Measurements from ENCODE around the gene ZNF438.
"Not testable (repeated sequence)": the region's sequence is repeated elsewhere in the genome, so short reads cannot be mapped to it uniquely, and the experiment has no call there.

Gene ZNF438

GRCh38 chr10:30820261-30820991 is 211.2 kb downstream of the ZNF438 start:
- peak; percentile 20 for DNase-seq

GRCh38 chr10:30819341-30820181 is 212.1 kb downstream of the ZNF438 start:
- no peak for DNase-seq

- DNase-seq, result no peak
Observed at GRCh38 chr10:30818854-30819253, 212.8 kb downstream of the ZNF438 start.

GRCh38 chr10:30818010-30818660 is 213.5 kb downstream of the ZNF438 start:
- DNase-seq, result peak; percentile 55

GRCh38 chr10:30817541-30817940 is 214.1 kb downstream of the ZNF438 start:
- DNase-seq, result no peak

- DNase-seq, result no peak
Observed at GRCh38 chr10:30816820-30817171, 214.9 kb downstream of the ZNF438 start.

GRCh38 chr10:30816159-30816819 is 215.4 kb downstream of the ZNF438 start:
- no peak for DNase-seq

GRCh38 chr10:30813872-30814481 is 217.7 kb downstream of the ZNF438 start:
- DNase-seq, result no peak

GRCh38 chr10:30812018-30812851 is 219.4 kb downstream of the ZNF438 start:
- DNase-seq, result no peak

GRCh38 chr10:30811276-30812017 is 220.2 kb downstream of the ZNF438 start:
- DNase-seq, result no peak

- DNase-seq, result no peak
Observed at GRCh38 chr10:30810416-30810815, 221.2 kb downstream of the ZNF438 start.

GRCh38 chr10:30806850-30807249 is 224.8 kb downstream of the ZNF438 start:
- DNase-seq, result no peak

GRCh38 chr10:30805061-30805460 is 226.6 kb downstream of the ZNF438 start:
- DNase-seq, result no peak

GRCh38 chr10:30804478-30805055 is 227.1 kb downstream of the ZNF438 start:
- no peak for DNase-seq

- DNase-seq, result no peak
Observed at GRCh38 chr10:30803892-30804322, 227.8 kb downstream of the ZNF438 start.

- no peak for DNase-seq
Observed at GRCh38 chr10:30803058-30803457, 228.6 kb downstream of the ZNF438 start.

- no peak for DNase-seq
Observed at GRCh38 chr10:30800368-30800767, 231.3 kb downstream of the ZNF438 start.

GRCh38 chr10:30798646-30799185 is 232.9 kb downstream of the ZNF438 start:
- no peak for DNase-seq

- not testable (repeated sequence) for DNase-seq
Observed at GRCh38 chr10:30795024-30795423, 236.6 kb downstream of the ZNF438 start.

All from inflammatory macrophage treated with lipopolysaccharide for 4 hours (primary cell).